Suprapubic skin (tissue), 4 donors: Measurements from ENCODE around the gene BRAT1. TPM values are rescaled to one million over a fixed set of nuclear protein-coding genes. Genes with fewer than 3 reads are reported as not detected.

Experiments used
- DNase-seq, 2 donors: peaks; one replicate each; pipeline ENCODE4 v3.0.0-alpha.2; 2019; ENCODE audit warnings: low spot score in 2 of 2
- H3K27ac ChIP-seq: fragments of 200-600 bp; sonication (generic); one replicate; pipeline ENCODE4 v1.5.1; 2019
- H3K27me3 ChIP-seq: fragments of 200-600 bp; sonication (generic); one replicate; pipeline ENCODE4 v1.5.1; 2019
- H3K36me3 ChIP-seq: fragments of 200-600 bp; sonication (generic); one replicate; pipeline ENCODE4 v1.5.1; 2019
- H3K4me1 ChIP-seq: fragments of 200-600 bp; sonication (generic); one replicate; pipeline ENCODE4 v1.5.1; 2019
- H3K4me3 ChIP-seq: fragments of 200-600 bp; sonication (generic); one replicate; pipeline ENCODE4 v1.5.1; 2019; ENCODE audit warnings: mild to moderate bottlenecking
- H3K9me3 ChIP-seq: fragments of 200-600 bp; sonication (generic); one replicate; pipeline ENCODE4 v1.5.1; 2019
- CTCF ChIP-seq, 2 donors: fragments of 200-600 bp in 1 of 2; fragments of 450-650 bp in 1 of 2; sonication (generic) in 1 of 2; IDR thresholded peaks; one replicate each; pipeline ENCODE4 v1.5.1; 2016 to 2019; ENCODE audit warnings: antibody characterized with exemption in 2 of 2, mild to moderate bottlenecking in 1 of 2, moderate library complexity in 1 of 2
- EP300 ChIP-seq: sonication (generic); formaldehyde crosslinking; IDR thresholded peaks from one replicate; pipeline ENCODE4 v1.6.1; 2017; ENCODE audit warnings: antibody characterized with exemption
- POLR2A ChIP-seq, 2 donors: fragments of 450-650 bp; IDR thresholded peaks; one replicate each; pipeline ENCODE4 v1.6.1; 2017; ENCODE audit warnings: antibody characterized with exemption in 2 of 2, mild to moderate bottlenecking in 2 of 2, moderate library complexity in 2 of 2
- POLR2AphosphoS5 ChIP-seq, 3 donors: sonication (generic); formaldehyde crosslinking; IDR thresholded peaks; one replicate each; pipeline ENCODE4 v1.6.1; 2017; ENCODE audit warnings: antibody characterized with exemption in 3 of 3
- WGBS: methylation state at CpG from one replicate; pipeline ENCODE4 v1.1.5; 2018; 5-methylcytosine and 5-hydroxymethylcytosine counted together
- total RNA-seq, 4 donors: library from RNA; depleted of rRNA; stranded (reverse); fragments of >200 nt; gene quantifications; one replicate each; pipeline ENCODE4 v1.1.0, GENCODE V29; 2016

Gene BRAT1
- total RNA-seq, 4 donors from 2014 or later, result 51.5 to 79.3 (median 63.3) TPM

GRCh38 chr7:2517026-2517425, 38.3 kb downstream of the BRAT1 start:
- TF ChIP-seq POLR2AphosphoS5 (IDR thresholded peaks at IDR 0.05), result no peak
- no peak for TF ChIP-seq CTCF (IDR thresholded peaks at IDR 0.05)
- TF ChIP-seq EP300, result no peak
- TF ChIP-seq POLR2A (IDR thresholded peaks at IDR 0.05), result no peak
- no peak for DNase-seq
- peaks cover 49% of the 10 kb centered on the region for H3K4me1 ChIP-seq
- H3K36me3 ChIP-seq, result no peaks in the 10 kb centered on the region
- H3K4me3 ChIP-seq, result no peak overlapping the region
- peaks cover 7% of the 10 kb centered on the region for H3K27me3 ChIP-seq
- H3K9me3 ChIP-seq, result no peaks in the 10 kb centered on the region
- WGBS, result 74% methylated on average over 4 of the region's 8 CpGs
- H3K27ac ChIP-seq, result no peak overlapping the region

GRCh38 chr7:2516194-2516555, 39.1 kb downstream of the BRAT1 start:
- WGBS, result no CpG with 5 or more reads among the region's 8 CpGs
- peaks cover 49% of the 10 kb centered on the region for H3K4me1 ChIP-seq
- no peaks in the 10 kb centered on the region for H3K9me3 ChIP-seq
- TF ChIP-seq POLR2A (IDR thresholded peaks at IDR 0.05), result no peak
- TF ChIP-seq CTCF (IDR thresholded peaks at IDR 0.05), result no peak
- no peak for TF ChIP-seq EP300
- no peak for TF ChIP-seq POLR2AphosphoS5 (IDR thresholded peaks at IDR 0.05)
- no peak for DNase-seq
- H3K36me3 ChIP-seq, result no peaks in the 10 kb centered on the region
- H3K27me3 ChIP-seq, result peaks cover 3% of the 10 kb centered on the region
- H3K4me3 ChIP-seq, result no peak overlapping the region
- H3K27ac ChIP-seq, result no peak overlapping the region

- Histone ChIP-seq H3K4me1 (peaks cover 48% of the 10 kb centered on the region), H3K4me3 (no peak overlapping the region), H3K27me3 (no peaks in the 10 kb centered on the region), H3K9me3 (no peaks in the 10 kb centered on the region), H3K27ac (no peak overlapping the region), H3K36me3 (no peaks in the 10 kb centered on the region)
- no peak for TF ChIP-seq POLR2A (IDR thresholded peaks at IDR 0.05)
- TF ChIP-seq EP300, result no peak
- no peak for TF ChIP-seq CTCF (IDR thresholded peaks at IDR 0.05)
- no peak for TF ChIP-seq POLR2AphosphoS5 (IDR thresholded peaks at IDR 0.05)
- no peak for DNase-seq
- WGBS, result 100% methylated on average over 1 of the region's 15 CpGs
Observed at GRCh38 chr7:2515424-2516193, 39.7 kb downstream of the BRAT1 start.

GRCh38 chr7:2514473-2515423, 40.6 kb downstream of the BRAT1 start:
- Histone ChIP-seq H3K36me3 (no peaks in the 10 kb centered on the region), H3K9me3 (no peaks in the 10 kb centered on the region), H3K27me3 (no peaks in the 10 kb centered on the region), H3K27ac (no peak overlapping the region), H3K4me1 (peaks cover 47% of the 10 kb centered on the region), H3K4me3 (no peak overlapping the region)
- DNase-seq, result no peak
- WGBS, result 77% methylated on average over 9 of the region's 9 CpGs
- TF ChIP-seq CTCF (IDR thresholded peaks at IDR 0.05) (no peak), POLR2A (IDR thresholded peaks at IDR 0.05) (no peak), EP300 (no peak), POLR2AphosphoS5 (IDR thresholded peaks at IDR 0.05) (no peak)

GRCh38 chr7:2513702-2514101, 41.6 kb downstream of the BRAT1 start:
- no peak for DNase-seq
- H3K27me3 ChIP-seq, result no peaks in the 10 kb centered on the region
- no peak overlapping the region for H3K27ac ChIP-seq
- TF ChIP-seq EP300, result no peak
- no peak for TF ChIP-seq POLR2A (IDR thresholded peaks at IDR 0.05)
- no peak for TF ChIP-seq POLR2AphosphoS5 (IDR thresholded peaks at IDR 0.05)
- no peak for TF ChIP-seq CTCF (IDR thresholded peaks at IDR 0.05)
- WGBS, result 100% methylated on average over 1 of the region's 7 CpGs
- H3K4me3 ChIP-seq, result no peak overlapping the region
- H3K36me3 ChIP-seq, result no peaks in the 10 kb centered on the region
- H3K9me3 ChIP-seq, result no peaks in the 10 kb centered on the region
- peaks cover 49% of the 10 kb centered on the region for H3K4me1 ChIP-seq
